CD4-positive, alpha-beta memory T cell (primary cell): ENCODE results near the gene ARSB. TPM values are rescaled to one million over a fixed set of nuclear protein-coding genes. Genes with fewer than 3 reads are reported as not detected.
"Not testable (repeated sequence)": the region's sequence is repeated elsewhere in the genome, so short reads cannot be mapped to it uniquely, and the experiment has no call there.

Experiments used
- CTCF ChIA-PET: fragments of 350-600 bp; sonication (Branson Sonifier 250); formaldehyde crosslinking; loops from one replicate; lab custom pipeline; 2021; ENCODE audit warnings: inconsistent platforms; ENCODE audit not compliant: partially characterized antibody; lab: Charles Lee
- POLR2A ChIA-PET: fragments of 350-600 bp; sonication (Branson Sonifier 250); formaldehyde crosslinking; loops from one replicate; lab custom pipeline; 2021; ENCODE audit not compliant: partially characterized antibody; lab: Charles Lee
- DNase-seq, 5 donors: peaks; one replicate each; pipeline versions ENCODE4 v3.0.0 to v3.0.0-alpha.2; 2020 to 2022; ENCODE audit warnings: mixed read lengths in 1 of 5
- H3K27ac ChIP-seq: one replicate; pipeline ENCODE4 v1.7.0; 2013; ENCODE audit warnings: low read depth, low read length
- H3K27me3 ChIP-seq: 2 replicates; pipeline ENCODE4 v1.7.0; 2013; ENCODE audit warnings: mild to moderate bottlenecking, low read length, moderate library complexity; ENCODE audit not compliant: insufficient read depth
- H3K36me3 ChIP-seq: 2 replicates; pipeline ENCODE4 v1.7.0; 2013; ENCODE audit warnings: mild to moderate bottlenecking, low read length, moderate library complexity; ENCODE audit not compliant: insufficient read depth
- H3K4me1 ChIP-seq: 2 replicates; pipeline ENCODE4 v1.7.0; 2013; ENCODE audit warnings: mild to moderate bottlenecking, low read length, moderate library complexity; ENCODE audit not compliant: insufficient read depth
- H3K4me3 ChIP-seq, 2 donors: one replicate each; pipeline ENCODE4 v1.7.0; 2013; ENCODE audit warnings: low read length in 2 of 2, mild to moderate bottlenecking in 1 of 2
- H3K9me3 ChIP-seq, 2 donors: one replicate each; pipeline ENCODE4 v1.7.0; 2013; ENCODE audit warnings: low read length in 2 of 2, control low read depth in 1 of 2; ENCODE audit not compliant: control insufficient read depth in 1 of 2
- H3K27ac Mint-ChIP-seq, 7 donors: one replicate each; pipeline ENCODE4 v1.8.0; 2020 to 2021; ENCODE audit warnings: mixed read lengths in 7 of 7, mild to moderate bottlenecking in 6 of 7, inconsistent platforms in 3 of 7, moderate library complexity in 3 of 7
- H3K27me3 Mint-ChIP-seq, 2 donors: one replicate each; pipeline ENCODE4 v1.8.0; 2020 to 2021; ENCODE audit warnings: mixed read lengths in 2 of 2
- H3K36me3 Mint-ChIP-seq, 2 donors: one replicate each; pipeline ENCODE4 v1.8.0; 2020 to 2021; ENCODE audit warnings: mixed read lengths in 2 of 2, inconsistent platforms in 1 of 2, mild to moderate bottlenecking in 1 of 2
- H3K4me1 Mint-ChIP-seq, 4 donors: one replicate each; pipeline ENCODE4 v1.8.0; 2020 to 2021; ENCODE audit warnings: mixed read lengths in 4 of 4, mild to moderate bottlenecking in 1 of 4
- H3K4me3 Mint-ChIP-seq, 8 donors: one replicate each; pipeline ENCODE4 v1.8.0; 2020 to 2021; ENCODE audit warnings: mixed read lengths in 8 of 8, mild to moderate bottlenecking in 7 of 8, moderate library complexity in 6 of 8, inconsistent platforms in 3 of 8
- H3K9me3 Mint-ChIP-seq, 8 donors: one replicate each; pipeline ENCODE4 v1.8.0; 2020 to 2021; ENCODE audit warnings: mixed read lengths in 8 of 8, mild to moderate bottlenecking in 5 of 8, inconsistent platforms in 3 of 8, moderate library complexity in 1 of 8
- intact Hi-C: fragments of 100-400 bp; cut with micrococcal nuclease; formaldehyde crosslinking; loops from one replicate; pipeline ENCODE4 v1.15.1; 2023
- polyA plus RNA-seq, 2 donors: library from polyadenylated mRNA; unstranded; fragments of 300-500 nt; fragmentation: Illumina TruSeq; gene quantifications; one replicate each; pipeline ENCODE4 v1.2.3, GENCODE V29; 2021
- total RNA-seq, 2 experiments: library from RNA; stranded (reverse); gene quantifications; one replicate each; pipeline ENCODE4 v1.2.3, GENCODE V29; 2021

ARSB gene
- total and polyA plus RNA-seq, 4 experiments from 2014 or later = 4.2 to 5.8 (median 4.9) TPM

GRCh38 chr5:78738693-78739300 is 246.3 kb downstream of the ARSB start:
- no peaks in the 10 kb centered on the region for H3K27me3 ChIP-seq
- no peaks in the 10 kb centered on the region for H3K36me3 ChIP-seq
- intact Hi-C loops = no loop called here
- ChIA-PET CTCF (no interaction called here), POLR2A (no interaction called here)
- H3K4me1 ChIP-seq = no peaks in the 10 kb centered on the region
- DNase-seq = no peak
- H3K9me3 ChIP-seq = no peaks in the 10 kb centered on the region
- H3K4me3 ChIP-seq = no peak overlapping the region
- no peaks in the 10 kb centered on the region for H3K36me3 Mint-ChIP-seq
- H3K27ac ChIP-seq = no peak overlapping the region
- no peak overlapping the region for H3K4me3 Mint-ChIP-seq
- H3K27ac Mint-ChIP-seq = no peak overlapping the region
- no peaks in the 10 kb centered on the region for H3K9me3 Mint-ChIP-seq
- peaks cover 2 to 5% of the 10 kb centered on the region in 2 donors for H3K27me3 Mint-ChIP-seq
- H3K4me1 Mint-ChIP-seq = no peaks in the 10 kb centered on the region

DNA sequence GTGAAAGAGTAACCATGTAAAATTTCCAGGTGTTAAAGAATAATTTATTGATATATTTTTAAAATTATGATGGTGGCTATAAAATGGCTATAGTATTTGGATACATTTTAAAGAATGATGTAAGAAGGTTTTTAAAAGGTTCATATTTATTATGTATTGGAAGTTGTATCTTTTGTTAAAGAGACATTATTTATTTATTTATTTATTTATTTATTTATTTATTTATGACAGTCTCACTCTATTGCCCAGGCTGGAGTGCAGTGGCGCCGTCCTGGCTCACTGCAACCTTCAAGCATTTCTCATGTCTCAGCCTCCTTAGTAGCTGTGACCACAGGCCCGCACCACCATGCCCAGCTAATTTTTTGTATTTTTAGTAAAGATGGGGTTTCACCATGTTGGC is 247.0 kb downstream of the ARSB start:
- ChIA-PET POLR2A (no interaction called here), CTCF (no interaction called here)
- Mint-ChIP-seq H3K4me3 (no peak overlapping the region), H3K27ac (no peak overlapping the region), H3K4me1 (no peaks in the 10 kb centered on the region), H3K27me3 (peaks cover 2 to 4% of the 10 kb centered on the region in 2 donors), H3K36me3 (no peaks in the 10 kb centered on the region), H3K9me3 (no peaks in the 10 kb centered on the region)
- H3K27ac ChIP-seq = no peak overlapping the region
- intact Hi-C loops = no loop called here
- DNase-seq = no peak
- no peak overlapping the region for H3K4me3 ChIP-seq
- no peaks in the 10 kb centered on the region for H3K9me3 ChIP-seq
- H3K36me3 ChIP-seq = no peaks in the 10 kb centered on the region
- H3K27me3 ChIP-seq = no peaks in the 10 kb centered on the region
- H3K4me1 ChIP-seq = no peaks in the 10 kb centered on the region

DNA sequence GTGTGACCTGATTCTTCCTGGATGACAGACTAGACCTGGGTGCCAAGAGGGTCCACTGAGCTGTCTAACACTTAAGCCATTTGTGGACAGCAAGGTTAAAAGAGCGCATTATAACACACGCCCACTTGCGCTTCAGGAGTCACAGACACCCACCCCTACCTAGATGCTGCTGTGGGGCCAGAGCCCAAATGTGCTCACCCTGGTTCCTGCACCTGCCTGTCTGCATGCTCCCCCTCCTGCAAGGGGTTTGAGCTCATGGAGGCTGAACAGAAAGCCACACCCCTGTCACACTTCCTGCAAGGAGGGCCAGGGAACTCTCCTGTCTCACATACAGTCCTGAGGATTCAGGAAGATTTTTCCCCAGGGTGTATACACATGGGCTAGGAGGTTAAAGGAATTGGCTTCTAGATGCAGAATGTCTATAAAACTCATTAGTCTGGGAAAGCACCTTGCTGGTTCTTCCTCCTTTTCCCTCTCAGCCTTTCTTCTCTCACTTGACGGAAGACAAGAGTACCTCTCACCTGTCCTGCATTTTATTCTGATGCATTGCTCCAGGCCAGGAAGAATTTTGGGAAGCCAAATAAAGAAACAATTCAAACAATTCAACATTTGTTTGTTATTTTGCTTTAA is 249.2 kb downstream of the ARSB start:
- no peaks in the 10 kb centered on the region for H3K36me3 Mint-ChIP-seq
- ChIA-PET CTCF (no interaction called here), POLR2A (no interaction called here)
- peaks cover 2% of the 10 kb centered on the region in 2 donors for H3K27me3 Mint-ChIP-seq
- H3K4me3 Mint-ChIP-seq = no peak overlapping the region
- no peaks in the 10 kb centered on the region for H3K27me3 ChIP-seq
- H3K36me3 ChIP-seq = no peaks in the 10 kb centered on the region
- no peaks in the 10 kb centered on the region for H3K4me1 Mint-ChIP-seq
- DNase-seq = no peak
- H3K27ac Mint-ChIP-seq = no peak overlapping the region
- intact Hi-C loops = no loop called here
- no peak overlapping the region for H3K4me3 ChIP-seq
- no peak overlapping the region for H3K27ac ChIP-seq
- no peaks in the 10 kb centered on the region for H3K9me3 Mint-ChIP-seq
- H3K4me1 ChIP-seq = no peaks in the 10 kb centered on the region
- no peaks in the 10 kb centered on the region for H3K9me3 ChIP-seq

GRCh38 chr5:78734950-78735349 is 250.2 kb downstream of the ARSB start:
- no peak for DNase-seq
- H3K4me1 Mint-ChIP-seq = no peaks in the 10 kb centered on the region
- Histone ChIP-seq H3K36me3 (no peaks in the 10 kb centered on the region), H3K9me3 (no peaks in the 10 kb centered on the region), H3K27me3 (no peaks in the 10 kb centered on the region), H3K4me3 (no peak overlapping the region), H3K27ac (no peak overlapping the region), H3K4me1 (no peaks in the 10 kb centered on the region)
- no peak overlapping the region for H3K27ac Mint-ChIP-seq
- intact Hi-C loops = no loop called here
- peaks cover 0 to 3% (median under 1%) of the 10 kb centered on the region in 8 donors for H3K9me3 Mint-ChIP-seq
- peaks cover 2 to 4% of the 10 kb centered on the region in 2 donors for H3K27me3 Mint-ChIP-seq
- ChIA-PET CTCF (no interaction called here), POLR2A (no interaction called here)
- no peak overlapping the region for H3K4me3 Mint-ChIP-seq
- no peaks in the 10 kb centered on the region for H3K36me3 Mint-ChIP-seq

- Mint-ChIP-seq H3K9me3 (peaks cover 0 to 3% (median under 1%) of the 10 kb centered on the region in 8 donors), H3K4me3 (no peak overlapping the region), H3K27ac (no peak overlapping the region), H3K4me1 (no peaks in the 10 kb centered on the region), H3K36me3 (no peaks in the 10 kb centered on the region), H3K27me3 (peaks cover 2% of the 10 kb centered on the region in 2 donors)
- ChIA-PET CTCF (no interaction called here), POLR2A (no interaction called here)
- no peak overlapping the region for H3K4me3 ChIP-seq
- intact Hi-C loops = no loop called here
- no peaks in the 10 kb centered on the region for H3K9me3 ChIP-seq
- H3K4me1 ChIP-seq = no peaks in the 10 kb centered on the region
- H3K27ac ChIP-seq = no peak overlapping the region
- H3K36me3 ChIP-seq = no peaks in the 10 kb centered on the region
- no peaks in the 10 kb centered on the region for H3K27me3 ChIP-seq
- DNase-seq = no peak
These were observed 250.8 kb downstream of the ARSB start for GRCh38 chr5:78734094-78734845.

GRCh38 chr5:78732721-78733120 is 252.4 kb downstream of the ARSB start:
- H3K4me1 ChIP-seq = not testable (repeated sequence)

DNA sequence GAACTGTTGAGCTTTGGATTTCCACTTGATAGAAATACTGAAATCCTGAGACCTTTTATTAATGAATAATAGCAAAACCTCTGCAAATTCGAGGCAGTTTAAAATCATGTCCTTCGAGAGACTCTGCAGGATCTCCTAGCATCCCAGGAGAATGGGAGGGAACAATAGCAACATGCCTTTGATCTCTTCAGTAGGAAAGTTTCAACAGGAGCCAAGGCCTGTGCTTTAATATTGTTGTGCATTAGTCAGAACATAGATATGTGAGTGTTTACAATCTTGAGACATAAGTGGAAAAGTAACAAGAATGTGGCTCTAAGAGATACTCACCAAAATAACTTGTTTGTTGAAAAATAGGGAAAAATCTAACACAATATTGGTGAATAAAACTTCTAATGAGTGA is 253.2 kb downstream of the ARSB start:
- H3K36me3 Mint-ChIP-seq = no peaks in the 10 kb centered on the region
- H3K9me3 Mint-ChIP-seq = peaks cover 0 to 3% (median under 1%) of the 10 kb centered on the region in 8 donors
- H3K4me1 ChIP-seq = no peaks in the 10 kb centered on the region
- H3K4me3 Mint-ChIP-seq = no peak overlapping the region
- ChIA-PET CTCF (no interaction called here), POLR2A (no interaction called here)
- intact Hi-C loops = no loop called here
- H3K27ac Mint-ChIP-seq = no peak overlapping the region
- peaks cover 2 to 4% of the 10 kb centered on the region in 2 donors for H3K27me3 Mint-ChIP-seq
- no peaks in the 10 kb centered on the region for H3K9me3 ChIP-seq
- no peak overlapping the region for H3K27ac ChIP-seq
- no peaks in the 10 kb centered on the region for H3K36me3 ChIP-seq
- H3K4me3 ChIP-seq = no peak overlapping the region
- no peak for DNase-seq
- H3K27me3 ChIP-seq = no peaks in the 10 kb centered on the region
- H3K4me1 Mint-ChIP-seq = no peaks in the 10 kb centered on the region

More at GRCh38 chr5:78732721-78733120, 252.4 kb downstream of the ARSB start:
- H3K27ac ChIP-seq, H3K36me3 Mint-ChIP-seq, intact Hi-C loops, H3K27ac Mint-ChIP-seq, H3K4me1 Mint-ChIP-seq, H3K27me3 Mint-ChIP-seq, H3K9me3 ChIP-seq, DNase-seq, H3K4me3 Mint-ChIP-seq, POLR2A ChIA-PET, H3K36me3 ChIP-seq, CTCF ChIA-PET, H3K4me3 ChIP-seq, H3K9me3 Mint-ChIP-seq, H3K27me3 ChIP-seq: not testable (repeated sequence)
